GM18499 (cell line): ENCODE measurements around the gene ELF3.
"Not testable (repeated sequence)": the region's sequence is repeated elsewhere in the genome, so short reads cannot be mapped to it uniquely, and the experiment has no call there.

Experiments
- ATAC-seq: cut with Tn5 transposase; IDR thresholded peaks from one replicate; pipeline ENCODE4 v1.9.1; 2021; ENCODE audit warnings: moderate number of reproducible peaks; ENCODE audit not compliant: insufficient read depth, unreplicated experiment

The ELF3 gene

GRCh38 chr1:202007304-202007703 lies 3.1 kb upstream of the ELF3 start:
- ATAC-seq, result no peak

GRCh38 chr1:202007805-202008489 lies 2.4 kb upstream of the ELF3 start:
- ATAC-seq, result no peak

- no peak for ATAC-seq
Observed at GRCh38 chr1:202009326-202010179, 834 bp upstream of the ELF3 start.

- ATAC-seq, result no peak
Observed at GRCh38 chr1:202011994-202012393, 1.6 kb downstream of the ELF3 start.

GRCh38 chr1:202012544-202013478 lies 2.4 kb downstream of the ELF3 start:
- ATAC-seq, result no peak

- ATAC-seq, result no peak
Observed at GRCh38 chr1:202013603-202014002, 3.2 kb downstream of the ELF3 start.

GRCh38 chr1:202014060-202014459 lies 3.7 kb downstream of the ELF3 start:
- ATAC-seq, result no peak

GRCh38 chr1:202014915-202015661 lies 4.7 kb downstream of the ELF3 start:
- no peak for ATAC-seq

GRCh38 chr1:202015662-202015937 lies 5.2 kb downstream of the ELF3 start:
- ATAC-seq, result no peak

GRCh38 chr1:202016022-202016810 lies 5.8 kb downstream of the ELF3 start:
- no peak for ATAC-seq

- no peak for ATAC-seq
Observed at GRCh38 chr1:202016811-202017748, 6.7 kb downstream of the ELF3 start.

- ATAC-seq, result no peak
Observed at GRCh38 chr1:202017749-202018467, 7.5 kb downstream of the ELF3 start.

- ATAC-seq, result no peak
Observed at GRCh38 chr1:202018468-202019234, 8.3 kb downstream of the ELF3 start.

- not testable (repeated sequence) for ATAC-seq
Observed at GRCh38 chr1:202019235-202019558, 8.8 kb downstream of the ELF3 start.

- no peak for ATAC-seq
Observed at GRCh38 chr1:202023001-202023433, 12.6 kb downstream of the ELF3 start.

- no peak for ATAC-seq
Observed at GRCh38 chr1:202029171-202029665, 18.8 kb downstream of the ELF3 start.

- no peak for ATAC-seq
Observed at GRCh38 chr1:202029727-202030126, 19.3 kb downstream of the ELF3 start.
